ENCODE measurements around the gene GLUL. TPM values are rescaled to one million over a fixed set of nuclear protein-coding genes. Genes with fewer than 3 reads are reported as not detected.

The GLUL gene
- total RNA-seq = 1,000 to 10,000 TPM; 1,653 to 2,736 (median 2,263) TPM

GRCh38 chr1:182391362-182392049, at the start of gene GLUL:
GLUL (minus strand) TSS chr1:182391790; CDS start chr1:182388737, 3,053 bp downstream.
- H3K27me3 ChIP-seq = no peaks in the 10 kb centered on the region
- WGBS, 2 donors = 1% methylated on average over 41 to 56 of the region's 70 CpGs
- TF ChIP-seq, protein P1, sequence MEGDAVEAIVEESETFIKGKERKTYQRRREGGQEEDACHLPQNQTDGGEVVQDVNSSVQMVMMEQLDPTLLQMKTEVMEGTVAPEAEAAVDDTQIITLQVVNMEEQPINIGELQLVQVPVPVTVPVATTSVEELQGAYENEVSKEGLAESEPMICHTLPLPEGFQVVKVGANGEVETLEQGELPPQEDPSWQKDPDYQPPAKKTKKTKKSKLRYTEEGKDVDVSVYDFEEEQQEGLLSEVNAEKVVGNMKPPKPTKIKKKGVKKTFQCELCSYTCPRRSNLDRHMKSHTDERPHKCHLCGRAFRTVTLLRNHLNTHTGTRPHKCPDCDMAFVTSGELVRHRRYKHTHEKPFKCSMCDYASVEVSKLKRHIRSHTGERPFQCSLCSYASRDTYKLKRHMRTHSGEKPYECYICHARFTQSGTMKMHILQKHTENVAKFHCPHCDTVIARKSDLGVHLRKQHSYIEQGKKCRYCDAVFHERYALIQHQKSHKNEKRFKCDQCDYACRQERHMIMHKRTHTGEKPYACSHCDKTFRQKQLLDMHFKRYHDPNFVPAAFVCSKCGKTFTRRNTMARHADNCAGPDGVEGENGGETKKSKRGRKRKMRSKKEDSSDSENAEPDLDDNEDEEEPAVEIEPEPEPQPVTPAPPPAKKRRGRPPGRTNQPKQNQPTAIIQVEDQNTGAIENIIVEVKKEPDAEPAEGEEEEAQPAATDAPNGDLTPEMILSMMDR (IDR thresholded peaks at IDR 0.05) = peak in 1 of 6 experiments; percentile 7
- TF ChIP-seq POLR2A (IDR thresholded peaks at IDR 0.05) = peak; percentile 96 to 100
- H3K9me3 ChIP-seq = no peaks in the 10 kb centered on the region
- H3K4me3 ChIP-seq (replicated peaks in 1 of 3) = peak within 1 kb of the TSS; percentile 49 to 81 (median 80)
- H3K27ac ChIP-seq = peak within 1 kb of the TSS; percentile 99 to 100 (median 100)
- intact Hi-C loops (cut with DNase I) = loop anchor here (10.0 kb wide), 1 partner anchor 197 kb away; no protein-coding TSS in a partner anchor
- H3K4me1 ChIP-seq = peaks cover 29 to 30% of the 10 kb centered on the region in 2 donors
- DNase-seq = peak; percentile 98
- H3K36me3 ChIP-seq = peaks cover 27 to 43% of the 10 kb centered on the region in 2 donors

DNA sequence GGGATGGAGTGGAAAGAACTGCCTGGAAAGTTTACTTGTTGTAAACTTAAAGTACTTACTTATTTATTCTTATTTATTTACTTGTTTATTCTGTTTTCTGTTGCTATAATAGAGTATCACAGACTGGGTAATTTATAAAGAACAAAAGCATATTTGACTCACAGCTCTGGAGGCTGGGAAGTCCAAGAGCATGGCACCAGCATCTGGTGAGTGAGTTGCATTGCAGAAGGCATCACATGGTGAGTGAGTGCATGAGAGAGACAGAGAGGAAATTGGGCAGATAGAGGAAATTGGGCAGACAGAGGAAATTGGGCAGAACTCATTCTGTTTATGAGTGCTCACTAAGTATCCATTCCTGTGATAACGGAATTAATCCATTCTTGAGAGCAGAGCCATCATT, 46.7 kb upstream of the GLUL start:
- Histone ChIP-seq H3K9me3 (no peaks in the 10 kb centered on the region), H3K4me3 (replicated peaks in 1 of 3) (no peak overlapping the region), H3K27ac (no peak overlapping the region), H3K27me3 (no peaks in the 10 kb centered on the region), H3K4me1 (no peaks in the 10 kb centered on the region), H3K36me3 (no peaks in the 10 kb centered on the region)
- WGBS, 2 donors = 82 to 100% methylated on average over 1 of the region's 1 CpG
- TF ChIP-seq, protein P1 (IDR thresholded peaks at IDR 0.05) = no peak
- no peak for TF ChIP-seq POLR2A (IDR thresholded peaks at IDR 0.05)
- DNase-seq = no peak
- intact Hi-C loops (cut with DNase I) = no loop called here

DNA sequence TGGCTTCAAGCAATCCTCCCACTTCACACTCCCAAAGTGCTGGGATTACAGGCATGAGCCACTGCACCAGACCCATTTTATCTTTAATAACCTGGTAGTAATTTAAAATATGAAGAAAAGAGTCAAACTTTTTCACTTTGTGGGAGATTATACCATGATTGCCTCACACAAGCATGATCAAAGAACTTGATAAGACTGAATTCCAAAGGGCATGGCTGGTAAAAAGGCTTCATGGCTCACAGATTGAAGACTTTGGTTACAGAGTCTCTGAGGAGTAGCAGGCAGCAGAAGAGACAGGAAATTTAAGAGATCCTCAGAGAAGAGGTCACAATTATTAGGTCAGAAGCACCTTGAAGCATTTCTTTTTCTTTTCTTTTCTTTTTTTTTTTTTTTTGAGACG, 42.0 kb upstream of the GLUL start:
- Histone ChIP-seq H3K4me3 (replicated peaks in 1 of 3) (no peak overlapping the region), H3K4me1 (no peaks in the 10 kb centered on the region), H3K27ac (no peak overlapping the region), H3K9me3 (no peaks in the 10 kb centered on the region), H3K36me3 (no peaks in the 10 kb centered on the region), H3K27me3 (no peaks in the 10 kb centered on the region)
- intact Hi-C loops (cut with DNase I) = no loop called here
- TF ChIP-seq, protein P1 (IDR thresholded peaks at IDR 0.05) = no peak
- no peak for TF ChIP-seq POLR2A (IDR thresholded peaks at IDR 0.05)
- 96 to 97% methylated on average over 1 of the region's 1 CpG for WGBS, 2 donors
- no peak for DNase-seq

GRCh38 chr1:182431278-182431677, 39.7 kb upstream of the GLUL start:
- WGBS, 2 donors = 89 to 91% methylated on average over 7 of the region's 7 CpGs
- Histone ChIP-seq H3K27me3 (no peaks in the 10 kb centered on the region), H3K9me3 (no peaks in the 10 kb centered on the region), H3K36me3 (no peaks in the 10 kb centered on the region), H3K4me3 (replicated peaks in 1 of 3) (no peak overlapping the region), H3K4me1 (no peaks in the 10 kb centered on the region), H3K27ac (no peak overlapping the region)
- intact Hi-C loops (cut with DNase I) = no loop called here
- no peak for TF ChIP-seq POLR2A (IDR thresholded peaks at IDR 0.05)
- TF ChIP-seq, protein P1 (IDR thresholded peaks at IDR 0.05) = no peak
- no peak for DNase-seq

- Histone ChIP-seq H3K9me3 (no peaks in the 10 kb centered on the region), H3K36me3 (no peaks in the 10 kb centered on the region), H3K27me3 (no peaks in the 10 kb centered on the region), H3K4me1 (no peaks in the 10 kb centered on the region), H3K27ac (no peak overlapping the region), H3K4me3 (replicated peaks in 1 of 3) (no peak overlapping the region)
- DNase-seq = no peak
- TF ChIP-seq, protein P1 (IDR thresholded peaks at IDR 0.05) = no peak
- WGBS, 2 donors = 82 to 87% methylated on average over 11 of the region's 11 CpGs
- intact Hi-C loops (cut with DNase I) = no loop called here
These were observed 38.9 kb upstream of the GLUL start for GRCh38 chr1:182430263-182431068.
